Hepatocyte (in vitro differentiated cells): Measurements from ENCODE around the gene F13A1. TPM values are rescaled to one million over a fixed set of nuclear protein-coding genes. Genes with fewer than 3 reads are reported as not detected.

Experiments
- DNase-seq: peaks from one replicate; pipeline ENCODE4 v3.0.0-alpha.2; 2016; ENCODE audit warnings: low spot score
- H2AFZ ChIP-seq: fragments of 200-600 bp; sonication (generic); 2 replicates; pipeline ENCODE4 v1.6.0; 2016; ENCODE audit warnings: antibody characterized with exemption, mild to moderate bottlenecking
- H3K27ac ChIP-seq: fragments of 200-600 bp; sonication (generic); 2 replicates; pipeline ENCODE4 v1.5.1; 2016; ENCODE audit warnings: mild to moderate bottlenecking
- H3K27me3 ChIP-seq: fragments of 200-600 bp; sonication (generic); 2 replicates; pipeline ENCODE4 v1.6.1; 2016
- H3K36me3 ChIP-seq: fragments of 200-600 bp; sonication (generic); replicated peaks from 2 replicates; pipeline ENCODE4 v1.5.1; 2016; ENCODE audit warnings: low read depth; ENCODE audit not compliant: insufficient read depth
- H3K4me1 ChIP-seq: fragments of 200-600 bp; sonication (generic); 2 replicates; pipeline ENCODE4 v1.5.1; 2016; ENCODE audit warnings: mild to moderate bottlenecking, moderate library complexity; ENCODE audit not compliant: insufficient read depth
- H3K4me2 ChIP-seq: fragments of 200-600 bp; sonication (generic); 2 replicates; pipeline ENCODE4 v1.6.0; 2016
- H3K4me3 ChIP-seq: fragments of 200-600 bp; sonication (generic); 2 replicates; pipeline ENCODE4 v1.5.1; 2016; ENCODE audit warnings: mild to moderate bottlenecking
- H3K79me2 ChIP-seq: fragments of 200-600 bp; sonication (generic); 2 replicates; pipeline ENCODE4 v1.6.0; 2017; ENCODE audit warnings: mild to moderate bottlenecking
- H3K9me2 ChIP-seq: fragments of 200-600 bp; sonication (generic); replicated peaks from 2 replicates; pipeline ENCODE4 v1.6.0; 2017; ENCODE audit warnings: mild to moderate bottlenecking; ENCODE audit not compliant: insufficient read depth
- H3K9me3 ChIP-seq: fragments of 200-600 bp; sonication (generic); 2 replicates; pipeline ENCODE4 v1.5.1; 2016; ENCODE audit warnings: low read depth, mild to moderate bottlenecking
- H4K20me1 ChIP-seq: fragments of 200-600 bp; sonication (generic); 2 replicates; pipeline ENCODE4 v1.6.0; 2016; ENCODE audit warnings: mild to moderate bottlenecking; ENCODE audit not compliant: insufficient read depth, poor library complexity, severe bottlenecking
- CTCF ChIP-seq: fragments of 200-600 bp; sonication (generic); IDR thresholded peaks from 2 replicates; pipeline ENCODE4 v1.5.1; 2016; ENCODE audit warnings: antibody characterized with exemption, mild to moderate bottlenecking; ENCODE audit not compliant: poor library complexity
- EZH2 ChIP-seq: fragments of 200-600 bp; sonication (generic); IDR thresholded peaks from 2 replicates; pipeline ENCODE4 v1.6.1; 2016; ENCODE audit warnings: antibody characterized with exemption, mild to moderate bottlenecking, borderline replicate concordance
- EZH2phosphoT487 ChIP-seq: fragments of 200-600 bp; sonication (generic); IDR thresholded peaks from one replicate; pipeline ENCODE4 v1.6.1; 2018; ENCODE audit warnings: antibody characterized with exemption, mild to moderate bottlenecking, low read depth, moderate library complexity; ENCODE audit not compliant: unreplicated experiment, severe bottlenecking
- WGBS: methylation state at CpG from one replicate; pipeline ENCODE4 v1.1.6; 2016; ENCODE audit warnings: low lambda C conversion rate; ENCODE audit errors: missing lambda C conversion rate; 5-methylcytosine and 5-hydroxymethylcytosine counted together
- polyA plus RNA-seq: library from polyadenylated mRNA; unstranded; fragments of >200 nt; fragmentation: Nextera tagmentation; extraction: Ambion mirVana; gene quantifications from 2 replicates; pipeline ENCODE4 v1.2.1, GENCODE V29; 2016
- total RNA-seq: library from RNA; depleted of rRNA; stranded (reverse); fragments of >200 nt; gene quantifications from 2 replicates; pipeline ENCODE4 v1.2.3, GENCODE V29; 2014

Gene F13A1
- total RNA-seq = 4.1 and 8.5 TPM in 2 replicates
- polyA plus RNA-seq = 1.4 and 3.7 TPM in 2 replicates

- WGBS = 4% methylated on average over 33 of the region's 39 CpGs
- H3K9me2 ChIP-seq = no peaks in the 10 kb centered on the region
- no peaks in the 10 kb centered on the region for H4K20me1 ChIP-seq
- no peaks in the 10 kb centered on the region for H3K4me1 ChIP-seq
- H3K4me2 ChIP-seq = no peak within 1 kb of the TSS
- H3K36me3 ChIP-seq = no peaks in the 10 kb centered on the region
- no peak for TF ChIP-seq EZH2phosphoT487
- TF ChIP-seq CTCF = no peak
- TF ChIP-seq EZH2 = no peak
- no peaks in the 10 kb centered on the region for H3K9me3 ChIP-seq
- H3K27me3 ChIP-seq = peaks cover 75% of the 10 kb centered on the region
- no peak within 1 kb of the TSS for H3K4me3 ChIP-seq
- H3K27ac ChIP-seq = no peak within 1 kb of the TSS
- H2AFZ ChIP-seq = no peak within 1 kb of the TSS
- no peaks in the 10 kb centered on the region for H3K79me2 ChIP-seq
- no peak for DNase-seq
Measured at GRCh38 chr6:6319952-6320811, at the start of gene F13A1. TSS of gene F13A1 (minus strand) at chr6:6320662. CDS start at chr6:6318664, 1,998 bp downstream.

GRCh38 chr6:6368684-6369052 lies 48.2 kb upstream of the F13A1 start:
- Histone ChIP-seq H4K20me1 (no peaks in the 10 kb centered on the region), H3K27ac (no peak overlapping the region), H3K4me3 (no peak overlapping the region), H3K4me1 (no peaks in the 10 kb centered on the region), H3K79me2 (no peaks in the 10 kb centered on the region), H3K9me3 (no peaks in the 10 kb centered on the region), H3K36me3 (no peaks in the 10 kb centered on the region), H3K4me2 (no peak overlapping the region), H2AFZ (no peak overlapping the region), H3K9me2 (no peaks in the 10 kb centered on the region), H3K27me3 (peaks cover 6% of the 10 kb centered on the region)
- WGBS = 82% methylated on average over 1 of the region's 1 CpG
- TF ChIP-seq EZH2phosphoT487 (no peak), CTCF (no peak), EZH2 (no peak)
- no peak for DNase-seq

GRCh38 chr6:6368040-6368683 lies 47.7 kb upstream of the F13A1 start:
- Histone ChIP-seq H3K27me3 (peaks cover 6% of the 10 kb centered on the region), H3K36me3 (no peaks in the 10 kb centered on the region), H2AFZ (no peak overlapping the region), H3K79me2 (no peaks in the 10 kb centered on the region), H3K9me3 (no peaks in the 10 kb centered on the region), H3K4me3 (no peak overlapping the region), H4K20me1 (no peaks in the 10 kb centered on the region), H3K27ac (no peak overlapping the region), H3K4me2 (no peak overlapping the region), H3K4me1 (no peaks in the 10 kb centered on the region), H3K9me2 (no peaks in the 10 kb centered on the region)
- DNase-seq = no peak
- WGBS = 96% methylated on average over 3 of the region's 3 CpGs
- TF ChIP-seq EZH2phosphoT487 = no peak
- TF ChIP-seq EZH2 = no peak
- TF ChIP-seq CTCF = no peak
